CD4-positive, alpha-beta T cell treated with Interleukin-4 for 4 hours (primary cell): ENCODE measurements around the gene DYNC2H1.

ENCODE experiments used
- DNase-seq: peaks from one replicate; pipeline ENCODE4 v3.0.0-alpha.2; 2020

DYNC2H1 gene, protein sequence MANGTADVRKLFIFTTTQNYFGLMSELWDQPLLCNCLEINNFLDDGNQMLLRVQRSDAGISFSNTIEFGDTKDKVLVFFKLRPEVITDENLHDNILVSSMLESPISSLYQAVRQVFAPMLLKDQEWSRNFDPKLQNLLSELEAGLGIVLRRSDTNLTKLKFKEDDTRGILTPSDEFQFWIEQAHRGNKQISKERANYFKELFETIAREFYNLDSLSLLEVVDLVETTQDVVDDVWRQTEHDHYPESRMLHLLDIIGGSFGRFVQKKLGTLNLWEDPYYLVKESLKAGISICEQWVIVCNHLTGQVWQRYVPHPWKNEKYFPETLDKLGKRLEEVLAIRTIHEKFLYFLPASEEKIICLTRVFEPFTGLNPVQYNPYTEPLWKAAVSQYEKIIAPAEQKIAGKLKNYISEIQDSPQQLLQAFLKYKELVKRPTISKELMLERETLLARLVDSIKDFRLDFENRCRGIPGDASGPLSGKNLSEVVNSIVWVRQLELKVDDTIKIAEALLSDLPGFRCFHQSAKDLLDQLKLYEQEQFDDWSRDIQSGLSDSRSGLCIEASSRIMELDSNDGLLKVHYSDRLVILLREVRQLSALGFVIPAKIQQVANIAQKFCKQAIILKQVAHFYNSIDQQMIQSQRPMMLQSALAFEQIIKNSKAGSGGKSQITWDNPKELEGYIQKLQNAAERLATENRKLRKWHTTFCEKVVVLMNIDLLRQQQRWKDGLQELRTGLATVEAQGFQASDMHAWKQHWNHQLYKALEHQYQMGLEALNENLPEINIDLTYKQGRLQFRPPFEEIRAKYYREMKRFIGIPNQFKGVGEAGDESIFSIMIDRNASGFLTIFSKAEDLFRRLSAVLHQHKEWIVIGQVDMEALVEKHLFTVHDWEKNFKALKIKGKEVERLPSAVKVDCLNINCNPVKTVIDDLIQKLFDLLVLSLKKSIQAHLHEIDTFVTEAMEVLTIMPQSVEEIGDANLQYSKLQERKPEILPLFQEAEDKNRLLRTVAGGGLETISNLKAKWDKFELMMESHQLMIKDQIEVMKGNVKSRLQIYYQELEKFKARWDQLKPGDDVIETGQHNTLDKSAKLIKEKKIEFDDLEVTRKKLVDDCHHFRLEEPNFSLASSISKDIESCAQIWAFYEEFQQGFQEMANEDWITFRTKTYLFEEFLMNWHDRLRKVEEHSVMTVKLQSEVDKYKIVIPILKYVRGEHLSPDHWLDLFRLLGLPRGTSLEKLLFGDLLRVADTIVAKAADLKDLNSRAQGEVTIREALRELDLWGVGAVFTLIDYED (N-terminal part only)

GRCh38 chr11:103108933-103109817 lies at the start of gene DYNC2H1:
Gene DYNC2H1 (plus strand): TSS chr11:103109426. CDS start chr11:103109575, 149 bp downstream.
- DNase-seq, result peak; percentile 87

DNA sequence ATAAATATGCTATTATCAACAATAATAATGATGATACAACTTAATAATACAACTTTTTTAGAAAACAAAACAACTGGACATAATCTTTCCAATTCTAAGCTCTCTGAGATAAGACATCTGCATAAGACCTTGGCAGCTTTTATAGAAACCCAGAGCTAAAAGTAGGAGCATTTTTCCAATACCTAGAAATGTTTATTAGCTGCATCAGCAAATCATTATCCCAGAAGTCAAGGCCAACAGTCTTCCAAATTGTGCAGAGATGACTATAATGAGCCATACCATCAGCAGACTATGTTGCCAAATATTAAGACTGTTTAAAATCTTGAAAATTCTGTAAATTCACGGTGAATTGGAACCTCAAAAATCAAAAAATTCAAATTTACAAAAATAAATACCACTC lies 47.6 kb upstream of the DYNC2H1 start:
- DNase-seq, result no peak

- no peak for DNase-seq
These were observed 42.1 kb upstream of the DYNC2H1 start for GRCh38 chr11:103067118-103067517.

DNA sequence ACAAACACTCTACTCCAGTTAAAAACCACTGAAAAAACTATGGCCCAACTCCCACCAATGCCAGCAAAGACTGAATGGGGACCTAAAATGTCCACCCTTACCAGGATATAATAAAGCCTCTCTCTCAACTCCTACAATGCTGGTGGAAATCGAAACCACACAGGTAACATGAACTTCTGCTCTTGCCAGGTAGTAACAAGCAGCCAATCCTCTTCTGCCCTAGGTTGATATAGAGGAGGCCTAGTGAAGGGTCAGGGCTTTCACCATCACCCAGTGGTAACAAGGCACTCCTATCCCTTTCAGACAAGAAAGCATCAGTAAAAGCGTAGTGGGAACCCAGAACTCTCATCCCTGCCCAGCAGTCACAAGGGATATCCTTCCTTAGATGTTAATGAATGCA lies 39.9 kb upstream of the DYNC2H1 start:
- DNase-seq, result no peak

DNA sequence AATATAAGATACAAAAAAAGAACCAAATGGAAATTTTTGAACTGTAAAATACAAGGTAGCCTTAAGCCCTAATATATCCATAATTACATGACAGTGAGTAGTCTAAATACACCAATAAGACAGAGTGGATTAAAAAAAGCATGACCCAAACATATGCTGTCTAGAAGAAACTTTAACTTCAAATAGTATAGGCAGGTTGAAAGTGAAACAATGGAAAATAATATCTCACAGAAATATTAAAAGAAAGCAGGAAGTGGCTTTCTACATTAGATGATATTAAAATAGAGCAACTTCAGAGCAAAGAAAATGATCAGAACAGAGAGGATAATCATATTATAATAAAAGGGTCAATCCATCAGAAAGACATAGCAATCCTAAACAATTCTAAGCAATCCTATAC lies 39.1 kb upstream of the DYNC2H1 start:
- DNase-seq, result peak; percentile 29

- no peak for DNase-seq
These were observed 38.2 kb upstream of the DYNC2H1 start for GRCh38 chr11:103071008-103071407.

DNA sequence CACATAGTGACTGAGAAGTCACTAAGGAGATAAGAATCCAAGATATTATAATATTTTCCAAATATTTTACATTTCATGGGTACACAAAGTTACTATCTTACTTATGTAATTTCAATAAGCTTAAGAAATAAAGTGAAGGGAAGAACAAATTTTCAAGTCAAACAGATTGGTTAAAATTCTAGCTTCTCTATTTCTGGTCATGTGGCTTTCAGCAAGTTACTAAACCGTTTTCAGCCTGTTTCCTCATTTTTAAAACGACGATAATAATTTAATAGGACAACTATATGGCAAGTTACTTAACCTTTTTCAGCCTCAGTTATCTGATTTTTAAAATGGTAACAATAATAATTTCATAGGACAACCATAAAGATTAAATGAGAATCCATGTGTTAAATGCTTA lies 32.9 kb upstream of the DYNC2H1 start:
- no peak for DNase-seq

GRCh38 chr11:103077554-103077953 lies 31.7 kb upstream of the DYNC2H1 start:
- no peak for DNase-seq

GRCh38 chr11:103078710-103079109 lies 30.5 kb upstream of the DYNC2H1 start:
- DNase-seq, result no peak

- DNase-seq, result no peak
These were observed 29.4 kb upstream of the DYNC2H1 start for GRCh38 chr11:103079833-103080232.

DNA sequence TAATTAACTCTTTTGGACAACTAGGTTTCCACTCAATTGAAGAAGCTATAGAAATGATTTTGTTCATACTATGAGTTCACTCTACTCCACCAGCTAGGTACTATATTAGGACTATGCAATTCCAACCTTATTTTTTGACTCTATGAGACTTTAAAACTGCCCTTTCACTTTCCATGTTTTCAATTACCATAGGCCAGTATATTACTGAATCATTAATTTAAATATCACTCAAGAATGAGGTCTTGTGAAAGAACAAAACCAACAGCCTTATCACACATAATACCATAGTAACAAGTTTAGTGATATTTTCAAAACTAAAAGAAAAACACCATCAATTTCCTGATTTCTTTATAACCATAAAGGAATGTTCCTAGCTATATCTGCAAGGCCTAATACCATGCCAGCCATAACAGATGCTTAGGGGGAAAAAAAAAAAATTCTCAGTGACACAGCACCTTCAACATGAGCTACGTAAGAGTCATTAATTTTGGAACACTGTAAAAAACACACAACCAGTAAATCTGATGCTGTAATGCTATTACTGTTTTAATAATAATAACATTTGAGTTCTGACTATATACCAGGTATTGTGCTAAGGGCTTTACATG lies 23.4 kb upstream of the DYNC2H1 start:
- DNase-seq, result no peak

GRCh38 chr11:103086461-103086860 lies 22.8 kb upstream of the DYNC2H1 start:
- DNase-seq, result no peak

GRCh38 chr11:103091064-103091800 lies 18.0 kb upstream of the DYNC2H1 start:
- DNase-seq, result no peak

GRCh38 chr11:103091801-103092524 lies 17.3 kb upstream of the DYNC2H1 start, which contains the start of gene DCUN1D5:
Gene DCUN1D5 (minus strand): TSS chr11:103092160. CDS start chr11:103091872, 288 bp downstream.
- DNase-seq, result peak; percentile 94

DNA sequence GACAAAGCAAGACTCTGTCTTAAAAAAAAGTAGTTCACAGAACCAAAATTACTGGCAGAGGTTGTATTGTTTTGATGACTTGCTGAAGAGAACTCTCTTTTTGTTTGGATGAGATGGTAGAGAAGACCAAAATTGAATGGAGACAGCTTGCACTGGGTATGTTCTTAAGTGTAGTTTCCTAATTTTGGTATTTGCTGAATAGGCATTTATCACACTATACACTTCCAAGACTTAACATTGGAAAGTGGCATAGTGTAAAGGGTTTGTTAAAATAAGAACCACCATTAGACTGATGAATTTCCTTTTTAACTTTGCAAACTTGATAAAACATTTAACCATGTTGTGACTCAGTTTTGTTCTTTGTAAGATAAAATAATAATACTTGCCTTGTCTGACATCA lies 11.9 kb upstream of the DYNC2H1 start:
- DNase-seq, result no peak

- DNase-seq, result no peak
These were observed 677 bp downstream of the DYNC2H1 start for GRCh38 chr11:103109818-103110388.

DNA sequence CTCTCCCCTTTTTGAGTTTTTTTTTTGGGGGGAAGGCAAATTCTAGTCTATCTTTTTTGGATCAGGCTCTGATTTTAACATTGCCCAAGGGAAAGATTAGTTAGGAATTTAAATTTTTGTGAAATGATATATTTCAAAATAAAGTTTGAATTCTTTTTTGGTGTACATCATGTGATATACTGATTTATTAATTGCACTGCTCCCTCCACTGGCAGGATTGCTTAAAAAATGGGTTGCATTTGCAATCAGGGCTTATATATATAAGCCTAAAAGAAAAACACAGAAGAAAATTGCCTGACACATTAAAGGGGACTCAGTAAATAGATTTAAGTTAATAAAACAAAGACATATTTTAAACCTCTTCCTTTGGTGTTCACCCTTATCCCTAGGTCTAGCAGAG lies 1.2 kb downstream of the DYNC2H1 start:
- no peak for DNase-seq

- no peak for DNase-seq
These were observed 2.2 kb downstream of the DYNC2H1 start for GRCh38 chr11:103111400-103111799.

GRCh38 chr11:103112364-103112763 lies 3.1 kb downstream of the DYNC2H1 start:
- DNase-seq, result no peak

DNA sequence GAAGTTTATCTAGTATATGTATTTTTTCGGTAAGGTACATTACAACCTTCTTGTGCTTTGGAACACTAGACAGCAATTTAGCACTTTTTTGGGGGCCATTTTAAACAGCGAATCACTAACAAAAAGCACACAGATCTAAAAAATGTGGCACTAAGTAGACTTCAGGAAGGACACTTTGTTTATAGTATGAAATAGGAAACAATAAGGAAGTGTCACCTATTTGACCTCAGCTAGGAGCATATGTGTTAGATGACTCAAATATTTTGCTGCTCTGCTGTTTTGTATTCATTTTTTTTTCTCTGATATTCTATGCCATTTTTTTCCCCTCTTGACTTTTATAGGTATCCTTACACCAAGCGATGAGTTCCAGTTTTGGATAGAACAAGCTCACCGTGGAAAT lies 5.6 kb downstream of the DYNC2H1 start:
- DNase-seq, result no peak
